ENCODE results near the gene ARL15. TPM values are rescaled to one million over a fixed set of nuclear protein-coding genes. Genes with fewer than 3 reads are reported as not detected.

The ARL15 gene
- polyA plus RNA-seq, 2 donors: 4.0 to 7.8 TPM

GRCh38 chr5:54230936-54231685 lies 79.3 kb downstream of the ARL15 start:
- Histone ChIP-seq H3K4me3 (ENCODE audit: low read depth in 1 of 2, low read length in 2 of 2) (no peak overlapping the region), H3K27me3 (ENCODE audit: control insufficient read depth in 1 of 2, insufficient read depth in 2 of 2, low read length in 2 of 2) (no peaks in the 10 kb centered on the region), H3K4me1 (ENCODE audit: control insufficient read depth in 2 of 2, insufficient read depth in 2 of 2, low read length in 1 of 2) (no peaks in the 10 kb centered on the region), H3K27ac (ENCODE audit: low read depth in 2 of 2, low read length in 1 of 2) (no peak overlapping the region), H3K9me3 (ENCODE audit: control insufficient read depth in 2 of 2, insufficient read depth in 1 of 2, low read depth in 1 of 2, low read length in 1 of 2) (no peaks in the 10 kb centered on the region), H3K36me3 (ENCODE audit: control insufficient read depth in 2 of 2, insufficient read depth in 2 of 2, low read length in 1 of 2) (no peaks in the 10 kb centered on the region)
- WGBS, 2 donors: 72 to 79% methylated on average over 3 of the region's 3 CpGs

- Histone ChIP-seq H3K36me3 (ENCODE audit: control insufficient read depth in 2 of 2, insufficient read depth in 2 of 2, low read length in 1 of 2) (no peaks in the 10 kb centered on the region), H3K27ac (ENCODE audit: low read depth in 2 of 2, low read length in 1 of 2) (no peak overlapping the region), H3K4me3 (ENCODE audit: low read depth in 1 of 2, low read length in 2 of 2) (no peak overlapping the region), H3K4me1 (ENCODE audit: control insufficient read depth in 2 of 2, insufficient read depth in 2 of 2, low read length in 1 of 2) (no peaks in the 10 kb centered on the region), H3K27me3 (ENCODE audit: control insufficient read depth in 1 of 2, insufficient read depth in 2 of 2, low read length in 2 of 2) (no peaks in the 10 kb centered on the region), H3K9me3 (ENCODE audit: control insufficient read depth in 2 of 2, insufficient read depth in 1 of 2, low read depth in 1 of 2, low read length in 1 of 2) (no peaks in the 10 kb centered on the region)
- 16 to 18% methylated on average over 6 of the region's 6 CpGs for whole genome bisulfite sequencing, 2 donors
These were observed 81.2 kb downstream of the ARL15 start for GRCh38 chr5:54229041-54229780.

GRCh38 chr5:54227759-54228158 lies 82.6 kb downstream of the ARL15 start:
- H3K27ac ChIP-seq (ENCODE audit: low read depth in 2 of 2, low read length in 1 of 2): no peak overlapping the region
- H3K36me3 ChIP-seq (ENCODE audit: control insufficient read depth in 2 of 2, insufficient read depth in 2 of 2, low read length in 1 of 2): no peaks in the 10 kb centered on the region
- 90 to 95% methylated on average over 1 of the region's 1 CpG for WGBS, 2 donors
- no peak overlapping the region for H3K4me3 ChIP-seq (ENCODE audit: low read depth in 1 of 2, low read length in 2 of 2)
- no peaks in the 10 kb centered on the region for H3K4me1 ChIP-seq (ENCODE audit: control insufficient read depth in 2 of 2, insufficient read depth in 2 of 2, low read length in 1 of 2)
- no peaks in the 10 kb centered on the region for H3K27me3 ChIP-seq (ENCODE audit: control insufficient read depth in 1 of 2, insufficient read depth in 2 of 2, low read length in 2 of 2)
- no peaks in the 10 kb centered on the region for H3K9me3 ChIP-seq (ENCODE audit: control insufficient read depth in 2 of 2, insufficient read depth in 1 of 2, low read depth in 1 of 2, low read length in 1 of 2)

GRCh38 chr5:54227109-54227508 lies 83.3 kb downstream of the ARL15 start:
- H3K9me3 ChIP-seq (ENCODE audit: control insufficient read depth in 2 of 2, insufficient read depth in 1 of 2, low read depth in 1 of 2, low read length in 1 of 2): no peaks in the 10 kb centered on the region
- no peaks in the 10 kb centered on the region for H3K27me3 ChIP-seq (ENCODE audit: control insufficient read depth in 1 of 2, insufficient read depth in 2 of 2, low read length in 2 of 2)
- 81 to 91% methylated on average over 3 of the region's 3 CpGs for WGBS, 2 donors
- no peaks in the 10 kb centered on the region for H3K4me1 ChIP-seq (ENCODE audit: control insufficient read depth in 2 of 2, insufficient read depth in 2 of 2, low read length in 1 of 2)
- no peak overlapping the region for H3K27ac ChIP-seq (ENCODE audit: low read depth in 2 of 2, low read length in 1 of 2)
- H3K36me3 ChIP-seq (ENCODE audit: control insufficient read depth in 2 of 2, insufficient read depth in 2 of 2, low read length in 1 of 2): no peaks in the 10 kb centered on the region
- no peak overlapping the region for H3K4me3 ChIP-seq (ENCODE audit: low read depth in 1 of 2, low read length in 2 of 2)

GRCh38 chr5:54226215-54226614 lies 84.2 kb downstream of the ARL15 start:
- Histone ChIP-seq H3K27ac (ENCODE audit: low read depth in 2 of 2, low read length in 1 of 2) (no peak overlapping the region), H3K9me3 (ENCODE audit: control insufficient read depth in 2 of 2, insufficient read depth in 1 of 2, low read depth in 1 of 2, low read length in 1 of 2) (no peaks in the 10 kb centered on the region), H3K36me3 (ENCODE audit: control insufficient read depth in 2 of 2, insufficient read depth in 2 of 2, low read length in 1 of 2) (no peaks in the 10 kb centered on the region), H3K4me1 (ENCODE audit: control insufficient read depth in 2 of 2, insufficient read depth in 2 of 2, low read length in 1 of 2) (no peaks in the 10 kb centered on the region), H3K27me3 (ENCODE audit: control insufficient read depth in 1 of 2, insufficient read depth in 2 of 2, low read length in 2 of 2) (no peaks in the 10 kb centered on the region), H3K4me3 (ENCODE audit: low read depth in 1 of 2, low read length in 2 of 2) (no peak overlapping the region)
- WGBS, 2 donors: 86 to 91% methylated on average over 5 of the region's 5 CpGs

- Histone ChIP-seq H3K27me3 (ENCODE audit: control insufficient read depth in 1 of 2, insufficient read depth in 2 of 2, low read length in 2 of 2) (no peaks in the 10 kb centered on the region), H3K27ac (ENCODE audit: low read depth in 2 of 2, low read length in 1 of 2) (no peak overlapping the region), H3K4me3 (ENCODE audit: low read depth in 1 of 2, low read length in 2 of 2) (no peak overlapping the region), H3K4me1 (ENCODE audit: control insufficient read depth in 2 of 2, insufficient read depth in 2 of 2, low read length in 1 of 2) (no peaks in the 10 kb centered on the region), H3K36me3 (ENCODE audit: control insufficient read depth in 2 of 2, insufficient read depth in 2 of 2, low read length in 1 of 2) (no peaks in the 10 kb centered on the region), H3K9me3 (ENCODE audit: control insufficient read depth in 2 of 2, insufficient read depth in 1 of 2, low read depth in 1 of 2, low read length in 1 of 2) (no peaks in the 10 kb centered on the region)
- 89 to 92% methylated on average over 10 of the region's 10 CpGs for WGBS, 2 donors
These were observed 86.1 kb downstream of the ARL15 start for GRCh38 chr5:54224103-54224826.

- Histone ChIP-seq H3K9me3 (ENCODE audit: control insufficient read depth in 2 of 2, insufficient read depth in 1 of 2, low read depth in 1 of 2, low read length in 1 of 2) (no peaks in the 10 kb centered on the region), H3K4me1 (ENCODE audit: control insufficient read depth in 2 of 2, insufficient read depth in 2 of 2, low read length in 1 of 2) (no peaks in the 10 kb centered on the region), H3K27me3 (ENCODE audit: control insufficient read depth in 1 of 2, insufficient read depth in 2 of 2, low read length in 2 of 2) (no peaks in the 10 kb centered on the region), H3K4me3 (ENCODE audit: low read depth in 1 of 2, low read length in 2 of 2) (no peak overlapping the region), H3K36me3 (ENCODE audit: control insufficient read depth in 2 of 2, insufficient read depth in 2 of 2, low read length in 1 of 2) (no peaks in the 10 kb centered on the region), H3K27ac (ENCODE audit: low read depth in 2 of 2, low read length in 1 of 2) (no peak overlapping the region)
- 84 to 89% methylated on average over 4 of the region's 4 CpGs for WGBS, 2 donors
These were observed 88.0 kb downstream of the ARL15 start for GRCh38 chr5:54222336-54222735.

- no peaks in the 10 kb centered on the region for H3K36me3 ChIP-seq (ENCODE audit: control insufficient read depth in 2 of 2, insufficient read depth in 2 of 2, low read length in 1 of 2)
- 92 to 98% methylated on average over 1 of the region's 1 CpG for WGBS, 2 donors
These were observed 89.2 kb downstream of the ARL15 start for GRCh38 chr5:54221135-54221534.

GRCh38 chr5:54220230-54221040 lies 89.9 kb downstream of the ARL15 start:
- H3K4me1 ChIP-seq (ENCODE audit: control insufficient read depth in 2 of 2, insufficient read depth in 2 of 2, low read length in 1 of 2): no peaks in the 10 kb centered on the region
- no peaks in the 10 kb centered on the region for H3K9me3 ChIP-seq (ENCODE audit: control insufficient read depth in 2 of 2, insufficient read depth in 1 of 2, low read depth in 1 of 2, low read length in 1 of 2)
- no peak overlapping the region for H3K27ac ChIP-seq (ENCODE audit: low read depth in 2 of 2, low read length in 1 of 2)
- no peaks in the 10 kb centered on the region for H3K36me3 ChIP-seq (ENCODE audit: control insufficient read depth in 2 of 2, insufficient read depth in 2 of 2, low read length in 1 of 2)
- H3K4me3 ChIP-seq (ENCODE audit: low read depth in 1 of 2, low read length in 2 of 2): no peak overlapping the region
- no peaks in the 10 kb centered on the region for H3K27me3 ChIP-seq (ENCODE audit: control insufficient read depth in 1 of 2, insufficient read depth in 2 of 2, low read length in 2 of 2)
- 79 to 88% methylated on average over 12 of the region's 12 CpGs for WGBS, 2 donors

More at GRCh38 chr5:54221135-54221534, 89.2 kb downstream of the ARL15 start:
- no peak overlapping the region for H3K4me3 ChIP-seq (ENCODE audit: low read depth in 1 of 2, low read length in 2 of 2)
- no peaks in the 10 kb centered on the region for H3K27me3 ChIP-seq (ENCODE audit: control insufficient read depth in 1 of 2, insufficient read depth in 2 of 2, low read length in 2 of 2)
- H3K4me1 ChIP-seq (ENCODE audit: control insufficient read depth in 2 of 2, insufficient read depth in 2 of 2, low read length in 1 of 2): no peaks in the 10 kb centered on the region
- H3K27ac ChIP-seq (ENCODE audit: low read depth in 2 of 2, low read length in 1 of 2): no peak overlapping the region
- H3K9me3 ChIP-seq (ENCODE audit: control insufficient read depth in 2 of 2, insufficient read depth in 1 of 2, low read depth in 1 of 2, low read length in 1 of 2): no peaks in the 10 kb centered on the region

Data from esophagus (tissue), 2 donors.